ENCODE data around the gene MEGF11.

- TF ChIP-seq CTCF (IDR thresholded peaks at IDR 0.05) (no peak), POLR2A (IDR thresholded peaks at IDR 0.05) (no peak)
These were observed 164.0 kb downstream of the MEGF11 start for GRCh38 chr15:66089509-66089908.

Data from right lobe of liver (tissue), 4 donors.